GM19043 (cell line): ENCODE results near the gene TENT4A.

ENCODE experiments used
- ATAC-seq: cut with Tn5 transposase; IDR thresholded peaks from one replicate; pipeline ENCODE4 v1.9.1; 2021; ENCODE audit warnings: low read depth; ENCODE audit not compliant: unreplicated experiment

TENT4A gene

GRCh38 chr5:6790346-6790865, 77.2 kb downstream of the TENT4A start:
- ATAC-seq = no peak

DNA sequence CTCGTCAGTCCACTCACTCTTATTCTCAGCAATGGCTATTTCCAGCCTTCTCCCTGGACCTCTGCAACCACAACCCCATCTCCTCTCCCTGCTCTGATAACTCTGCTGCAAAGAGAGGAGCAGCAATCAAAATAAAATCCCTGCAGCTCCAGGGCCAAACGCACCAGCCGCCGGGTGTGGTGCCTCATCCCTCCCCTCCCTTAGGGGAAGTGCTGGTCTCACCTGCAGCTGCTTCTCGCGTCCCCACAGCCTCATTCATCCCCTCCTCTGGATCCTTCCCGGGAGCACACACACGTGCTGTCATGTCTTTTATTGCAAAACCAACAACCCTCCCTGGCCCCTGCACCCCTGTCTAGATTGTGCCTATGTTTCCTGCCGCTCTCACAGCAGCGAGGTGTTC, 77.8 kb downstream of the TENT4A start:
- ATAC-seq = no peak

GRCh38 chr5:6792376-6792775, 79.1 kb downstream of the TENT4A start:
- no peak for ATAC-seq

- no peak for ATAC-seq
Measured at GRCh38 chr5:6792911-6793471, 79.8 kb downstream of the TENT4A start.

DNA sequence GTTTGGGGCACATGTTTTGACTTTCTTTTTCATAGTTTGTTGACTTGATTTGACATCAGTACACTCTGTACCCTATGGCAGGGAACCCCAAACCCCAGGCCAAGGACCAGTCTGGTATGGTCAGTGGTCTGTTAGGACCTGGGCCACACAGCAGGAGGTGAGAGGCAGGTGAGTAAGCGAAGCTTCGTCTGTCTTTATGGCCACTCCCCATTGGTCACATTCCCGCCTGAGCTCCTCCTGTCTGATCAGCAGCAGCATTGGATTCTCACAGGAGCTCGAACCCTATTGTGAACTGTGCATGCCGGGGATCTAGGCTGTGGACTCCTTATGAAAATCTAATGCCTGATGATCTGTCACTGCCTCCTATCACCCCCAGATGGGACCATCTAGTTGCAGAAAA, 88.0 kb downstream of the TENT4A start:
- ATAC-seq = no peak

GRCh38 chr5:6803981-6804550, 90.8 kb downstream of the TENT4A start:
- no peak for ATAC-seq

GRCh38 chr5:6804766-6805501, 91.7 kb downstream of the TENT4A start:
- ATAC-seq = no peak

GRCh38 chr5:6805841-6806240, 92.6 kb downstream of the TENT4A start:
- no peak for ATAC-seq
